Esophagus muscularis mucosa (tissue), 4 donors: ENCODE data around the gene RBM45.

Experiments
- CTCF ChIP-seq, 3 experiments: fragments of 200-600 bp in 2 of 3; fragments of 450-650 bp in 1 of 3; sonication (generic) in 2 of 3; IDR thresholded peaks; one replicate each; pipeline ENCODE4 v1.5.1; 2017 to 2019; ENCODE audit warnings: antibody characterized with exemption in 3 of 3, mild to moderate bottlenecking in 2 of 3, moderate library complexity in 1 of 3
- EP300 ChIP-seq: sonication (generic); formaldehyde crosslinking; IDR thresholded peaks from one replicate; pipeline ENCODE4 v1.6.1; 2017; ENCODE audit warnings: antibody characterized with exemption
- POLR2A ChIP-seq: fragments of 450-650 bp; IDR thresholded peaks from one replicate; pipeline ENCODE4 v1.6.1; 2017; ENCODE audit warnings: antibody characterized with exemption, moderate library complexity, mild to moderate bottlenecking, low read depth
- POLR2AphosphoS5 ChIP-seq, 2 donors: sonication (generic); formaldehyde crosslinking; IDR thresholded peaks; one replicate each; pipeline ENCODE4 v1.6.1; 2017; ENCODE audit warnings: antibody characterized with exemption in 2 of 2

DNA sequence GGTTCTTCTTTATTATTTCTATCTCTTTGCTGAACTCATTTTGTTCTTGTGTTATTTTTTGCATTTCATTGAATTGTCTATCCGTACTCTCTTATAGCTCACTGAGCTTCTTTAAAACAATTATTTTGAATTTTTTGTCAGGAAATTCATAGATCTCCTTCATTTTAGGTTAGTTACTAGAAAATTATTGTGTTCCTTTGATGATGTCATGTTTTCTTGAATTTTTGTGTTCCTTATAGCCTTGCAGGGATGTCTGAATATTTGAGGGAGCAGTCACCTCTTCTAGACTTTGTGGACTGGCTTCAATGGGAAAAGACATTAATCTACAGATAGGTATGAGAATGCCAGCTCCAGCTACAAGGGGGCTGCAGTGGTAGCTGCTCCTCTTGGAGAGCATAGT is 61.4 kb downstream of the RBM45 start:
- no peak for TF ChIP-seq POLR2AphosphoS5 (IDR thresholded peaks at IDR 0.05)
- TF ChIP-seq CTCF (IDR thresholded peaks at IDR 0.05), result no peak
- TF ChIP-seq EP300, result no peak
- TF ChIP-seq POLR2A, result no peak
